Raji (cell line): ENCODE results near the gene RGS3.

Experiments used
- POLR2A ChIP-seq: IDR thresholded peaks from 2 replicates; pipeline ENCODE4 v1.6.1; 2011; ENCODE audit warnings: low read depth, low read length, control low read depth; ENCODE audit not compliant: insufficient read depth

The RGS3 gene

GRCh38 chr9:113493203-113493520 is 29.6 kb downstream of the RGS3 start:
- no peak for TF ChIP-seq POLR2A

DNA sequence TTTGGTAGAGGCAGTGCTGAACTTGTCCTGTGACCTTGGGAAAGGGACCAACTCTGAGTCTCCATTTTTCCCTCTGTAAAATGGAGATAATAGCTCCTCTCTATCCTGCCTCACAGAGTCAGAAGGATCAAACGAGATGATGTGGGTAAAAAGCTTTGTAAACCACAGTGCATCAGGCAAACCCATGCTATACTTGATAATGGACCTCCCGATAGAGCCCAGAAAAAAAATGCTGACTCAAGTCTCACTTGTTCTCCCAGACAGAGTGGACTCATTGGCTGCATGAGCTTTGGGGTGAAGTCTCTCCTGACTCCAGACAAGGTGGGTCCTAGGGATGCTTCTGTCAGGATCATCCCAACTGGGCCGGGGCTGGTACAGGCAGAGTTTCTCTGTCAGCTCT is 32.0 kb downstream of the RGS3 start:
- TF ChIP-seq POLR2A, result no peak

- no peak for TF ChIP-seq POLR2A
These were observed 33.5 kb downstream of the RGS3 start for GRCh38 chr9:113497051-113497450.

- TF ChIP-seq POLR2A, result no peak
These were observed 35.8 kb downstream of the RGS3 start for GRCh38 chr9:113499153-113499875.

DNA sequence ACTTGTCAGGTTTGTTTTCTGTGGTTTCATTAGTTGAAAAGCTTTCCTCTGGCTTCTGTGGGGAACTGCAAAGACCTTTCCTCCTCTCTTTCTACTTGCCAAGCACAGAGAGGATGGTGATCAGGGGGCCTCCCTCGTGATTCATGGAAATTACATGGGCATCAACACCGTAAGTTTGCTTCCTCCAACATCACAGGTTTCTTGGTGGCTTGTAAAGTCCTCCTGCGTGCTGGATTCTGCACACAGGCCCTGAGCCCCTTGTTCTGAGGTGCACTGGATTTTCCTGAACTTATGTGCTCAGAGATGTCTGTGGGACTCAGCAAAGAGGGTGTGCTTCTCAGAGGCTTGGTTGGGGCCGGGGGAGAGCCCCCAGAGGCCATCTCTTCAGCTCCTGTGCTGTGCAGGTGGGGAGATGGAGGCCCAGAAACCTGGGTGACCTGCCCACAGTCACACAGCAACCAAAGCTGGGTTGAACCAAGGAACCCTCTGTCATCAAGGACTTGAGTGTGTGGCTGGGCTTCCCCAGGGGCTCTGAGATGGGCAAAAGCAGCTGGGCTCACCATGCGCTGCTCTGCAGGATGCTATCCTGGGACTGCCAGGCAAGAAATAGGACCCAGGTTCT is 36.5 kb downstream of the RGS3 start:
- no peak for TF ChIP-seq POLR2A

DNA sequence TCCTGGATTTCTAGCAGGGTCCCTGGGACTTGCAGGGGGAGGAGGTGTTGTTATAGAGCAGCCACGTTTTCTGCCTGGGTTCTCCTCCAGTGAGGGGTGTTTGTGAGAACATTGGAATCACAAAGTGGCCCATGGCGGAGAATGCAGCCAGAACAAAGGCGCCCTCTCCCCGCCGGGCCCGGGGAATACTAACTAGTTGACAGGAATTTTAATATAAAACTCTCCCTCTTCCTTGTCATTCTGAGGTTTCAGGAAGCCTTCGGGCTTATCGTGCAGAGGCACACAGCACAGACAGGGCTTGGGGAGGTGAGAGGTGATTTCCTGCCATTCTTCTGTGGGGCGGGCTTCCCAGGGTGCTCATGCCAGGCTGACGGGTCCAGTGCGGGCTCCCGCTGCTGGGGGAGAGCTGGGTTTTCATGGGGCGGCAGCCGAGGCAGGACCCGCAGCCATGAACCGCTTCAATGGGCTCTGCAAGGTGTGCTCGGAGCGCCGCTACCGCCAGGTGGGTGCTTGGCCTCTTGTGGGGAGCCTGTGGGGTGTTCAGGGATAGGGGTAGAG is 37.7 kb downstream of the RGS3 start:
- no peak for TF ChIP-seq POLR2A

DNA sequence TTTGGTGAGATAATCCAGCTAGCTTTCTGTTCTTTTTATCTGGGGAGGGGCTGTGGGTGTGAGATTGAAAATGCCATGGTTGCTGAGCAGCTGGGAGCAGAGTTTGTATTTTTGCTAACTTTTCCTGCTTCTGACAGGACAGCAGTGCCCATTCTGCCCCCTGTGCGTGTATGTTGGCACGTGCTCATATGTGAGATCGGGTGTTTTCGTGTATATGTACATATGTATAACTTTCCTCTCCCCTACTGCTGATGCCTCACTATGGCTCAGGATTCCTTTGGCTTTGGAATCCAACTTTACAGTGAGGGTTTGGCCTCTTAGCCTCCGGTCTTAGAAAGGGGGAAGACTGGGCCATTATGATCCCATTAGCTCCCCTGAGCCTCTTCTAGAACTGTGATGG is 38.3 kb downstream of the RGS3 start:
- TF ChIP-seq POLR2A, result no peak

DNA sequence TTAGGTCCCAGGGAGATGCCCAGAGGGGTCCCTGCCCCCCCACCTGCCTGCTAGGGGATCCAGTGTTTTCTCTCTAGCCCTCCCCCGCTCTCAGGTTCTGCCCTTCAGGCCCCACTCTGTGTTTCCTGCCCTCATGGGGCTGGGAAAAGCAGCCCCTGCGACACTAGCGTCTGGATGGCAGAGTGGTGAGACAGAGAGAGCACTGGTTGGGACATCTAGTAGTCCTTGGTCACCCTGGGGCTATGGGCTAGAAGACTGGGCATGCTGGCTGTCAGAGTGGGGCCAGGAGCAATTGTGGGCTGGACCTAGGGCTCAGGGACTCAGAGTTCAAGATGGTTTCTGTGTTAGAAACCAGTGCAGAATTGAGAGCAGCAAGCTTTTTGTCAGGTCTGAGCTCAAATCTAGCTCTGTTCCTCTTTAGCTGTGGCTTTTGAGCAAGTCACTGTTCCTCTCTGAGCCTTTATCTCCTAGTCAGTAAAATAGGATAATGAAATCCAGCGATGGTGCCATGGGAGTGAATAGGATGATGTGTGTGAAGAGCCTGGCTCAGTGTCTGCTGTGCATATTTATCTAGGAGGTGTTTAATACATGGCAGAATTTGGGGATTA is 39.0 kb downstream of the RGS3 start:
- no peak for TF ChIP-seq POLR2A

GRCh38 chr9:113503131-113503541 is 39.6 kb downstream of the RGS3 start:
- TF ChIP-seq POLR2A, result no peak

GRCh38 chr9:113503613-113504211 is 40.2 kb downstream of the RGS3 start:
- TF ChIP-seq POLR2A, result no peak

DNA sequence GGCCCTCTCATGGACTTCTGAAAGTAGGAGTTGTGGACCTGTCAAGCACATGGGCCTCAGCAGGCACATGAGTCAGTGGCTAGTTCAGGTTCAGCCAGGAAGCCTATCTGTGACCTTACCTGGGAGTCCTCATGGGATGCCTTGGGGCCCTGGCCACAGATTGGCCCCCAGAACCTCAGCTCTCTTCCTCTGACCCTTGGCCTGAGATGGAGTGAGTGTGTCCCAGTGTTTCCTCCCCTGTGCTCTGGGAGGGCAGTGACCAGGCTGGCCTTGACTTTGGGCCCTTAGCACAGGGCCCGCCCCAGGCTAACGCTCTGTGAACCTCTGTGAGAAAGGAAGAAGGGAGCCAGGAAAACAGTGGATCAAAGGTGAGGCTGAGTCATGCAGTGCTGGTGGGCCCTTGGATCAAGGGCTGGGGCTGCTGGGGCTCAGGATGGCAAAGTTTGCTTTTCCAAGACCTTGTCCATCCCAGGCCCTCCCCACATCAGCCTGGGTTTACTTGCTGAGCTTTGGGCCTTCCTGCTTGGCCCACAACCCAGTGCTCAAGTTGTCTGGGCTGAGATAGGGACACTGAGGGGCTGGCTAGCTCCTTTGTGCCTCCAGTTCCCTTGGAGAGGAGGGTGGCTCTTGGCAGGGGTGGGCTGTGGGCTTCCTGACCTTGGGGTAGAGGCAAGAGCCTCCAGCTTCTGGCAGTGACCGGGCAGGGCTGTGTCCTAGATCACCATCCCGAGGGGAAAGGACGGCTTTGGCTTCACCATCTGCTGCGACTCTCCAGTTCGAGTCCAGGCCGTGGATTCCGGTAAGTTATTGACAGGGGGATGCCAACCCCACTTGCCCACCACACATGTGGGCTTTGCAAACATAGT is 41.4 kb downstream of the RGS3 start:
- no peak for TF ChIP-seq POLR2A

DNA sequence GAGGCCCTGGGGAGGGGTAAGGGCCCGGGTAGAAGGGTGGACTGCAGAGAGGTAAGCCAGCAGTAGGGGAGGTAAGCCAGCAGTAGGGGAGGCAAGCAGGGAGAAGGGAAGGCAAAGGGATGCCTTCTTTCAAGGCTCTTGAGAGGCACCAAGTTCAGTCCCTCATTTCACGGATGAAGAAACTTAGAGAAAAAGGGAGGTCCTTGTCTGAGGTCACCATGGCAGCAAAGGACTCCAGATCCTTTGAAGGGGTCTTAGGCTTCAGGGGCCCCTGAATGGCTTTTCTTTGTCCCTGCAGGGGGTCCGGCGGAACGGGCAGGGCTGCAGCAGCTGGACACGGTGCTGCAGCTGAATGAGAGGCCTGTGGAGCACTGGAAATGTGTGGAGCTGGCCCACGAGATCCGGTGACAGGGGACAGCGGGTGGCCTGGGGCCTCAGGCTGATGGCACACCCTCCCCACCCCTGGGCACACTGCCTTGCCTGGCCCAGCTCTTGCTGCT is 42.6 kb downstream of the RGS3 start:
- TF ChIP-seq POLR2A, result no peak

DNA sequence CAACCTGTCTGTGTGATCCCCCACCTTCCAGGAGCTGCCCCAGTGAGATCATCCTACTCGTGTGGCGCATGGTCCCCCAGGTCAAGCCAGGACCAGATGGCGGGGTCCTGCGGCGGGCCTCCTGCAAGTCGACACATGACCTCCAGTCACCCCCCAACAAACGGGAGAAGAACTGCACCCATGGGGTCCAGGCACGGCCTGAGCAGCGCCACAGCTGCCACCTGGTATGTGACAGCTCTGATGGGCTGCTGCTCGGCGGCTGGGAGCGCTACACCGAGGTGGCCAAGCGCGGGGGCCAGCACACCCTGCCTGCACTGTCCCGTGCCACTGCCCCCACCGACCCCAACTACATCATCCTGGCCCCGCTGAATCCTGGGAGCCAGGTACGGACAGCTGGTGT is 43.7 kb downstream of the RGS3 start:
- no peak for TF ChIP-seq POLR2A

DNA sequence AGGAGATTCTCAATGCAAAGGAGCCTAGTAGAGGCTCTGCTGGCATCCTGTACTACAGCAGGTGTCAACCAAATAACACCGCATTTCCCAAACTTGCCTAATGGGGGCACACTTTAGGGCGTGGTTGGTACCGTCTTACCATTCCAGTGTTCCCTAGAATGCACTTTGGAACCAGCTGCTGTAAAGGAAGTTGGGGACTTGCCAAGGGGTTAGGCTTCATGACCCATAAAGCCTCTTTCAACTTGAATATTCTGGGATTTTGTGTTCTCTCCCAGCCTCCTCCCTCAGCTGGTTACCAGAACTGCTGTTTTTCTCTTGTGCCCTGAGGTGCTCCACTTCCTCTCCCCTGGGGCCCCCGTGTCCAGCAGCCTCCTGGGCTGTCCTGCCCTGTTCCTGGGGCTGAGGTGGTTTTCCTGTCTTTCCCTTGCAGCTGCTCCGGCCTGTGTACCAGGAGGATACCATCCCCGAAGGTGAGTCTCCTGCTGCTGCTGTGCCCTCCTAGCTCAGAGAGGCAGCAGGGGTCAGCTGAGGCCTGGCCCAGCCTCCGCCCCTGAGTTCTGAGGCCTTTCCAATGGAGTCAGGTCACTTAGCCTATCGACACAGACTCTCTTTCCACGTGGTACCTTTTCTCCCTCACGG is 44.7 kb downstream of the RGS3 start:
- TF ChIP-seq POLR2A, result no peak

GRCh38 chr9:113509463-113509862 is 45.9 kb downstream of the RGS3 start:
- no peak for TF ChIP-seq POLR2A

DNA sequence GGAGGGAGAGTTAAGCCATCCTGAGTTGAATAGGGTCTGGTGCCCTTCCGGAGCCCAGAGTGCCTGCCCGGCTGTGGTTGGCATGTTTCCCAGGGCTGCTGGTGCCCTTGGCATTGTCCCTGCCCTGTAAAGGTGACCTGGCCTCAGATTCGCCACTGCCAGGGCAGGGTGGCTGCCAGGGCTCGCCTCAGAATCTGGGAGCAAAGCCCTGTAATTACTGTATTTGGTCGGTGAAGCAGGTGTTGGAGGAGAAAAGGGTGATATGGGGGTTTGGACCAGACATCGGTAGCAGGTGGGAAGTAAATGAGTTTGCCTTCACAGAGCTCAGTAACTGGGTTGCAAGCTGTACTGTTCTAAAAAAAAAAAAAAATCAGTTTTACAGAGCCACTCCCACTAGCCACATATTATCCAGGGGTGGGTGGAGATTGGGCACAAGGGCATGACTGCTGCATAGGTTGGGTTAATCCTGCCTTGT is 47.6 kb downstream of the RGS3 start:
- TF ChIP-seq POLR2A, result no peak
